ENCODE results near the gene CCSAP. TPM values are rescaled to one million over a fixed set of nuclear protein-coding genes. Genes with fewer than 3 reads are reported as not detected.

Gene CCSAP
- polyA plus RNA-seq, 3 donors = 5.2 to 12.2 (median 6.7) TPM

- Histone ChIP-seq H3K27ac (ENCODE audit: low read depth in 1 of 2, low read length in 2 of 2) (no peak overlapping the region), H3K4me1 (ENCODE audit: control insufficient read depth in 1 of 2, insufficient read depth in 2 of 2, low read length in 2 of 2) (peaks cover 0 to 15% of the 10 kb centered on the region in 2 donors), H3K9me3 (replicated peaks in 1 of 2; ENCODE audit: control insufficient read depth in 1 of 2, insufficient read depth in 1 of 2, low read length in 2 of 2) (no peaks in the 10 kb centered on the region), H2AFZ (ENCODE audit: insufficient read depth, low read depth, low read length, poor library complexity, severe bottlenecking) (no peak overlapping the region), H3K79me2 (ENCODE audit: insufficient read depth, low read length) (peaks cover 98% of the 10 kb centered on the region), H3K27me3 (ENCODE audit: control insufficient read depth in 2 of 2, insufficient read depth in 2 of 2, low read length in 2 of 2) (no peaks in the 10 kb centered on the region), H4K20me1 (ENCODE audit: insufficient read depth, low read length) (peaks cover 93% of the 10 kb centered on the region), H3K4me3 (replicated peaks in 1 of 3; ENCODE audit: low read depth in 2 of 3, low read length in 3 of 3) (no peak overlapping the region), H3K9ac (ENCODE audit: insufficient read depth, low read length, poor library complexity, severe bottlenecking) (no peak overlapping the region), H3K4me2 (replicated peaks; ENCODE audit: extremely low read depth, low read length, poor library complexity, severe bottlenecking) (no peak overlapping the region), H3K36me3 (replicated peaks in 1 of 2; ENCODE audit: control insufficient read depth in 1 of 2, insufficient read depth in 2 of 2, low read length in 2 of 2) (peaks cover 0 to 13% of the 10 kb centered on the region in 2 donors)
- H3K27ac Mint-ChIP-seq = no peak overlapping the region
- no peaks in the 10 kb centered on the region for H3K27me3 Mint-ChIP-seq (ENCODE audit: low read depth in 3 of 3)
- intact Hi-C loops (cut with micrococcal nuclease) = no loop called here
- no peak for TF ChIP-seq CTCF (IDR thresholded peaks at IDR 0.05)
- WGBS (ENCODE audit: insufficient coverage) = no CpG with 5 or more reads among the region's 3 CpGs
- no peak for DNase-seq
- H3K36me3 Mint-ChIP-seq = peaks cover 12 to 22% of the 10 kb centered on the region in 2 donors
- H3K9me3 Mint-ChIP-seq = no peaks in the 10 kb centered on the region
- no peak overlapping the region for H3K4me3 Mint-ChIP-seq
- H3K4me1 Mint-ChIP-seq = peaks cover 22% of the 10 kb centered on the region
Observed at GRCh38 chr1:229280921-229281320, 61.9 kb downstream of the CCSAP start.

GRCh38 chr1:229280037-229280828 lies 62.6 kb downstream of the CCSAP start:
- Mint-ChIP-seq H3K36me3 (peaks cover 10 to 20% of the 10 kb centered on the region in 2 donors), H3K9me3 (no peaks in the 10 kb centered on the region), H3K27ac (no peak overlapping the region), H3K4me3 (no peak overlapping the region), H3K4me1 (peaks cover 21% of the 10 kb centered on the region), H3K27me3 (ENCODE audit: low read depth in 3 of 3) (no peaks in the 10 kb centered on the region)
- no peak for DNase-seq
- no peak for TF ChIP-seq CTCF (IDR thresholded peaks at IDR 0.05)
- Histone ChIP-seq H3K9me3 (replicated peaks in 1 of 2; ENCODE audit: control insufficient read depth in 1 of 2, insufficient read depth in 1 of 2, low read length in 2 of 2) (no peaks in the 10 kb centered on the region), H3K36me3 (replicated peaks in 1 of 2; ENCODE audit: control insufficient read depth in 1 of 2, insufficient read depth in 2 of 2, low read length in 2 of 2) (peaks cover 0 to 13% of the 10 kb centered on the region in 2 donors), H3K27ac (ENCODE audit: low read depth in 1 of 2, low read length in 2 of 2) (no peak overlapping the region), H3K4me3 (replicated peaks in 1 of 3; ENCODE audit: low read depth in 2 of 3, low read length in 3 of 3) (no peak overlapping the region), H3K79me2 (ENCODE audit: insufficient read depth, low read length) (peaks cover 99% of the 10 kb centered on the region), H2AFZ (ENCODE audit: insufficient read depth, low read depth, low read length, poor library complexity, severe bottlenecking) (no peak overlapping the region), H3K4me1 (ENCODE audit: control insufficient read depth in 1 of 2, insufficient read depth in 2 of 2, low read length in 2 of 2) (peaks cover 0 to 15% of the 10 kb centered on the region in 2 donors), H3K4me2 (replicated peaks; ENCODE audit: extremely low read depth, low read length, poor library complexity, severe bottlenecking) (no peak overlapping the region), H3K9ac (ENCODE audit: insufficient read depth, low read length, poor library complexity, severe bottlenecking) (no peak overlapping the region), H4K20me1 (ENCODE audit: insufficient read depth, low read length) (peaks cover 96% of the 10 kb centered on the region), H3K27me3 (ENCODE audit: control insufficient read depth in 2 of 2, insufficient read depth in 2 of 2, low read length in 2 of 2) (no peaks in the 10 kb centered on the region)
- 25% methylated on average over 2 of the region's 6 CpGs for WGBS (ENCODE audit: insufficient coverage)
- intact Hi-C loops (cut with micrococcal nuclease) = no loop called here
